Prostate gland (tissue), 2 donors: Measurements from ENCODE around the gene DLG2.

Experiments used
- CTCF ChIP-seq, 4 experiments: fragments of 200-600 bp in 2 of 4; fragments of 450-650 bp in 2 of 4; sonication (generic) in 2 of 4; IDR thresholded peaks; 1 replicate in 3 of 4; 2 replicates in 1 of 4; pipeline ENCODE4 v1.5.1; 2016 to 2019; ENCODE audit warnings: antibody characterized with exemption in 4 of 4, mild to moderate bottlenecking in 2 of 4, moderate library complexity in 2 of 4
- POLR2A ChIP-seq: fragments of 450-650 bp; IDR thresholded peaks from one replicate; pipeline ENCODE4 v1.6.1; 2016; ENCODE audit warnings: antibody characterized with exemption, mild to moderate bottlenecking

- no peak for TF ChIP-seq CTCF (IDR thresholded peaks at IDR 0.05)
- no peak for TF ChIP-seq POLR2A
Observed at GRCh38 chr11:84372381-84372950, 1254.7 kb downstream of the DLG2 start.
